Smooth muscle cell (in vitro differentiated cells): ENCODE data around the gene DPH3. TPM values are rescaled to one million over a fixed set of nuclear protein-coding genes. Genes with fewer than 3 reads are reported as not detected.

Experiments
- DNase-seq: peaks from one replicate; lab custom pipeline; 2025; ENCODE audit not compliant: unreplicated experiment; lab: John Stamatoyannopoulos, UW
- H2AFZ ChIP-seq: fragments of 200-600 bp; sonication (generic); 2 replicates; pipeline ENCODE4 v1.6.0; 2016; ENCODE audit warnings: antibody characterized with exemption, low read depth, mild to moderate bottlenecking
- H3F3A ChIP-seq: fragments of 200-600 bp; sonication (generic); 2 replicates; pipeline ENCODE4 v1.6.0; 2017; ENCODE audit warnings: antibody characterized with exemption, low read depth
- H3K27ac ChIP-seq: fragments of 200-600 bp; sonication (generic); 2 replicates; pipeline ENCODE4 v1.5.1; 2016; ENCODE audit warnings: low read depth, mild to moderate bottlenecking
- H3K27me3 ChIP-seq: fragments of 200-600 bp; sonication (generic); 2 replicates; pipeline ENCODE4 v1.6.1; 2016; ENCODE audit warnings: low read depth, mild to moderate bottlenecking
- H3K36me3 ChIP-seq: fragments of 200-600 bp; sonication (generic); 2 replicates; pipeline ENCODE4 v1.5.1; 2016; ENCODE audit warnings: low read depth
- H3K4me1 ChIP-seq: fragments of 200-600 bp; sonication (generic); 2 replicates; pipeline ENCODE4 v1.5.1; 2016; ENCODE audit warnings: low read depth
- H3K4me2 ChIP-seq: fragments of 200-600 bp; sonication (generic); 2 replicates; pipeline ENCODE4 v1.6.0; 2016; ENCODE audit warnings: mild to moderate bottlenecking
- H3K4me3 ChIP-seq: fragments of 200-600 bp; sonication (generic); 2 replicates; pipeline ENCODE4 v1.5.1; 2016; ENCODE audit warnings: mild to moderate bottlenecking
- H3K79me2 ChIP-seq: fragments of 200-600 bp; sonication (generic); 2 replicates; pipeline ENCODE4 v1.6.0; 2016; ENCODE audit warnings: low read depth, mild to moderate bottlenecking
- H3K9ac ChIP-seq: fragments of 200-600 bp; sonication (generic); 2 replicates; pipeline ENCODE4 v1.6.0; 2016; ENCODE audit warnings: low read depth
- H3K9me3 ChIP-seq: fragments of 200-600 bp; sonication (generic); replicated peaks from 2 replicates; pipeline ENCODE4 v1.5.1; 2016; ENCODE audit warnings: low read depth
- H4K20me1 ChIP-seq: fragments of 200-600 bp; sonication (generic); 2 replicates; pipeline ENCODE4 v1.6.0; 2016; ENCODE audit warnings: low read depth
- CTCF ChIP-seq: fragments of 200-600 bp; sonication (generic); IDR thresholded peaks from 2 replicates; pipeline ENCODE4 v1.5.1; 2017; ENCODE audit warnings: borderline replicate concordance, mild to moderate bottlenecking, antibody characterized with exemption; ENCODE audit not compliant: insufficient read depth, poor library complexity, severe bottlenecking
- WGBS: methylation state at CpG from one replicate; pipeline ENCODE4 v1.1.7; 2016; ENCODE audit warnings: low lambda C conversion rate; 5-methylcytosine and 5-hydroxymethylcytosine counted together
- polyA plus RNA-seq: library from polyadenylated mRNA; unstranded; fragments of >200 nt; fragmentation: Nextera tagmentation; extraction: Ambion mirVana; gene quantifications from 2 replicates; pipeline ENCODE4 v1.2.1, GENCODE V29; 2016
- total RNA-seq: library from RNA; depleted of rRNA; stranded (reverse); fragments of >200 nt; gene quantifications from 2 replicates; pipeline ENCODE4 v1.2.3, GENCODE V29; 2014

The DPH3 gene
- total and polyA plus RNA-seq, 2 experiments from 2014 or later, result 44.7 to 69.5 TPM

GRCh38 chr3:16258866-16259265, 5.9 kb downstream of the DPH3 start:
- Histone ChIP-seq H3K9me3 (no peaks in the 10 kb centered on the region), H4K20me1 (no peaks in the 10 kb centered on the region), H3K79me2 (peaks cover 16% of the 10 kb centered on the region), H3K27ac (no peak overlapping the region), H3K27me3 (no peaks in the 10 kb centered on the region), H3K9ac (no peak overlapping the region), H2AFZ (no peak overlapping the region), H3K36me3 (peaks cover 10% of the 10 kb centered on the region), H3F3A (no peaks in the 10 kb centered on the region), H3K4me3 (no peak overlapping the region), H3K4me2 (no peak overlapping the region), H3K4me1 (peaks cover 8% of the 10 kb centered on the region)
- no peak for TF ChIP-seq CTCF
- DNase-seq, result no peak
- WGBS, result 88% methylated on average over 1 of the region's 1 CpG

- Histone ChIP-seq H3F3A (no peaks in the 10 kb centered on the region), H3K27me3 (no peaks in the 10 kb centered on the region), H3K4me1 (peaks cover 8% of the 10 kb centered on the region), H3K27ac (no peak overlapping the region), H2AFZ (no peak overlapping the region), H3K36me3 (peaks cover 10% of the 10 kb centered on the region), H3K9ac (no peak overlapping the region), H4K20me1 (no peaks in the 10 kb centered on the region), H3K4me2 (no peak overlapping the region), H3K79me2 (peaks cover 9% of the 10 kb centered on the region), H3K9me3 (no peaks in the 10 kb centered on the region), H3K4me3 (no peak overlapping the region)
- no peak for DNase-seq
- WGBS, result 93% methylated on average over 5 of the region's 5 CpGs
- TF ChIP-seq CTCF, result no peak
These were observed 6.6 kb downstream of the DPH3 start for GRCh38 chr3:16258177-16258576.

- H3K36me3 ChIP-seq, result peaks cover 10% of the 10 kb centered on the region
- peaks cover 2% of the 10 kb centered on the region for H3K79me2 ChIP-seq
- H3K4me1 ChIP-seq, result peaks cover 8% of the 10 kb centered on the region
- H3K4me2 ChIP-seq, result no peak overlapping the region
- H3K9me3 ChIP-seq, result no peaks in the 10 kb centered on the region
- no peak overlapping the region for H3K9ac ChIP-seq
- H4K20me1 ChIP-seq, result no peaks in the 10 kb centered on the region
- H2AFZ ChIP-seq, result no peak overlapping the region
- no peaks in the 10 kb centered on the region for H3K27me3 ChIP-seq
- whole genome bisulfite sequencing, result 92% methylated on average over 2 of the region's 2 CpGs
- no peak overlapping the region for H3K27ac ChIP-seq
- no peak for DNase-seq
- no peaks in the 10 kb centered on the region for H3F3A ChIP-seq
- no peak overlapping the region for H3K4me3 ChIP-seq
- TF ChIP-seq CTCF, result no peak
These were observed 7.4 kb downstream of the DPH3 start for GRCh38 chr3:16257309-16257708.

GRCh38 chr3:16255726-16256125, 9.0 kb downstream of the DPH3 start:
- no peak for TF ChIP-seq CTCF

More at GRCh38 chr3:16255726-16256125, 9.0 kb downstream of the DPH3 start:
- WGBS, result 82% methylated on average over 5 of the region's 5 CpGs
- no peaks in the 10 kb centered on the region for H3K27me3 ChIP-seq
- no peak overlapping the region for H3K4me3 ChIP-seq
- H3K9ac ChIP-seq, result no peak overlapping the region
- H3F3A ChIP-seq, result no peaks in the 10 kb centered on the region
- peaks cover 9% of the 10 kb centered on the region for H3K36me3 ChIP-seq
- no peaks in the 10 kb centered on the region for H3K79me2 ChIP-seq
- no peak overlapping the region for H3K27ac ChIP-seq
- peaks cover 8% of the 10 kb centered on the region for H3K4me1 ChIP-seq
- no peaks in the 10 kb centered on the region for H4K20me1 ChIP-seq
- no peaks in the 10 kb centered on the region for H3K9me3 ChIP-seq
- no peak for DNase-seq
- H3K4me2 ChIP-seq, result no peak overlapping the region
- H2AFZ ChIP-seq, result no peak overlapping the region
